Posterior vena cava (tissue), 2 donors: ENCODE measurements around the gene GFOD1. TPM values are rescaled to one million over a fixed set of nuclear protein-coding genes. Genes with fewer than 3 reads are reported as not detected.
"Not testable (repeated sequence)": the region's sequence is repeated elsewhere in the genome, so short reads cannot be mapped to it uniquely, and the experiment has no call there.

Experiments used
- DNase-seq: peaks from one replicate; pipeline ENCODE4 v3.0.0-alpha.2; 2020; ENCODE audit warnings: low spot score
- intact Hi-C, 2 donors: fragments of 100-400 bp; cut with DNase I; formaldehyde crosslinking; loops; one replicate each; pipeline versions ENCODE4 v1.14.1 to v1.14.2; 2022 to 2023
- total RNA-seq, 2 donors: library from RNA; stranded (reverse); fragmentation: NEBNext Ultra II Directional; extraction: Animal tissue kit (Norgen Biotek cat#: 25700); gene quantifications; one replicate each; pipeline ENCODE4 v1.2.1, GENCODE V29; 2021
- donor health status: DM: yes; HTN: yes; CAD: no.
- donor health status: DM: yes; HTN: yes; CAD: no.

Gene GFOD1
- total RNA-seq, 2 donors from 2014 or later = 16.8 to 20.4 TPM

DNA sequence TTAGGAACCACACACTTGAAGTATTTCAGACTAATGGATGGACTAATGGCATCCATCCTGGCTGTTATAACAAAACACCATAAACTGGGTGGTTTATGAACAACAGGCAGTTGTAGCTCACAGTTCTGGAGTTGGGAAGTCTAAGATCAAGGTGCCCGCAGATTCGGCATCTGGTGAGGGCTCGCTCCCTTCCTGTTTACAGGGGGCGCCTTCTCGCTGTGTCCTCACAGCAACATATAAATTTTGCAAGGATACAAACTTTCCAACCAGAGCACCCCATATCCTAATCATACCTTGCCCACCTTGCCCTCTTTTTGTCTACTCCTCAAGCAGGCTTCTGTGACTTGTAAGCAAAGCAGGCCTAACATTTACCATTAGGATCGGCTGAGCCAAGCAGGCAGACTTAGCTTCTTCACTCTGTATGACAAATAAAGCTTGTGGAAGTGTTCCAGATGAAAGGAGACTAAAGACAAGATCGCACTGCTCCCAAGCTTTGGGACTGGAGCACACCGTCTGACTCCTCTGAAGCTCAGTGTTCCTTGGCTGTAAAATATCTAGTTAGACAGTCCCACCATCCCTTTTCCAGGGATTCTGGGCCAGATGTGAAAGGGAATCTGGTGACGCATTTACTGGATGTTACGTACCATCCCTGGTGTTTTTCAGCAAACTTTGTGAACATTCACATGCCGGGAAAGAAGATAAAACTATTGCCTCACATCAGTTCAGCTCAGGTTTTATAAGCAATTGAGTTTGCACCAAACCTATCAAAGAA is 34.9 kb downstream of the GFOD1 start:
- intact Hi-C loops = loop anchor here in 1 of 2 donors (10.0 kb wide), 1 partner anchor 48 kb away; no protein-coding TSS in a partner anchor
- no peak for DNase-seq

DNA sequence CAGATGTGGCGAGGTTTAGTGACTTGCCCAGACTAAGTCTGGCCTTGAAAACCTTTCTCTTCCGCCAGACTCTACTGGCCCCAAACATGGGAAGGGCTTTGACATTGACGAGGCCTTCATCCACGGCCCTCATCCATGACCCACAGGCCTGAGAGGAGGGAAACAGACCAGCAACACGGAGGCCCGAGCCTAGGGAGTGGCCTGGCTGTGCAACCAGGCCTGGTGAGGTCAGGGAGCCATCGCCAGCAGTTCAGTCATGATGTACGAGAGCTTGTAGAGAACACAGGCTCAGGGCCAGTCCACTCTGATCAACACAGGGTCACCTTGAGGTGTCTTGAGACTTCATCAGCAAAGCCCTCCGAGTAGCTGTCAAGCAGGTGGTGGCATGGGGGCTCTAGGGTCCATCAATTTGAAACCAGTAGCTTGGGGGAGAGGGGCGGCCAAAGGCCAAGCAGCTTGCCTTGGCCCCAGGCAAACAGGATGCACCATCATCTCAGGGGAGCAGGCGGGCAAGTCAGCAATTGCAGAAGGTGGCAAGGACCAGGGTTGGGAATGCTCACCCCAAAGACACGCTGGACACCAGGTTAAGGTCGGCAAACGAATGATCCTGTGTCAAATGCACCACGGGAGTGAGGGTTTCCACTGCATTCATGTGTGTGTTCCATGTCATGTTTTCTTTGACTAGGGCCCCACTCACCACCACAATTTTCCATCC is 36.1 kb downstream of the GFOD1 start:
- intact Hi-C loops = loop anchor here (2.0 to 10.0 kb wide), 2 partner anchors 31 to 47 kb away; no protein-coding TSS in a partner anchor
- no peak for DNase-seq

DNA sequence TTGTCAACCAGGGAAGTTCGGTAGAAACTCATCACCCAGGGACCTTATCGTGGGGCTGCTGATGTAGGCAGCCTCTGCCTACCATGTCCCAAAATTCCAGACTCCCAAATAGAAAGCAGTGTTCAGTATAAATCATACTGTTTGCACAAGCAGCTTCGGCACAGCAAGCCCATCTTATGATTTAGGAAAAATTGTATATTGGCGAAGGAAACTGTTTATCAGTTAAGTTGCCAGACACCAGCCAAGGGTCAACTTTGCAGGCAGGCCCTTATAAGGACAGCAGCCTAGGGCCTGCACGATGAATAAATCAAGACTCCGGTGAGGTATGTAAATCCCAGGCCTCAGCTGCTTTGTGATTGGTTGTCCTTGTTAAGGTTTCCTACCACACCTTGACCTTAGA is 36.8 kb downstream of the GFOD1 start:
- intact Hi-C loops = loop anchor here (2.0 to 10.0 kb wide), 2 partner anchors 30 to 46 kb away; no protein-coding TSS in a partner anchor

DNA sequence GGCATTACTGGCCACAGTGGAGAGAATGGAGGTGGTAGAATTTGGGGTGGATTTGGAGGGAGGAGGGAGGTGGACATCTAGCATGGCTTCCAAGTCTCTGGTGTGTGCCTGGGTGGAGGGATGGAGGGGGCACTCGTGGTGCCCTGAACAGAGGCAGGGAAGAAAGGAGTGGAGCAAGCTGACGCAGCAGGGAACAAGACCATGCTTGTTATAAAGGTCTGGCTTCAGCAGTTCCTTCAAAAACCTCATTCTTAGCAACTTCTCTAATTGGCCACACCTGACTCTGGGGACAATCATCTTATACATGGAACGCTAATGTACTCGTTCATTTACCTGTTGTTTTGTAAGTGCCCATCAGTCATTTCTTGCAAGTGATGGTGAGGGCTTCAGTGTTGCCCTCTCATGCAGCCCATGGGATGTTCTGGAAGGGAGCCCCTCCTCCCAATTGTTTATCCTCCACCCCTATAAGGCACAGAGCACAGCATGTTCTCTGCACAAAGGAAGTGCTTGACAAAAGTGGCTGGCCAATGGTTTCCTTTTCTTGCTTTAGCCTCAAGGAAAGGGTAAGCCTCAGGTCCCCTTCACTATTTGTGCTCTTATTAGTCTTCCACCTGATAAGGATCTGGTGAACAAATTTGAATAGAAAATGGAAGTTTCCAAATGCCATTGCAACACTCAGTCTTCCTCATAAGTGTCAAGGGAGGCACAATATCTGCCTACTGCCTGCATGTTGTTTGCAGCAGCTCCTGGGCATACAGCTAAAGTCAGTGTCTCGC is 39.3 kb downstream of the GFOD1 start:
- intact Hi-C loops = no loop called here

More for the DNA sequence above, 36.8 kb downstream of the GFOD1 start:
- DNase-seq = no peak

DNA sequence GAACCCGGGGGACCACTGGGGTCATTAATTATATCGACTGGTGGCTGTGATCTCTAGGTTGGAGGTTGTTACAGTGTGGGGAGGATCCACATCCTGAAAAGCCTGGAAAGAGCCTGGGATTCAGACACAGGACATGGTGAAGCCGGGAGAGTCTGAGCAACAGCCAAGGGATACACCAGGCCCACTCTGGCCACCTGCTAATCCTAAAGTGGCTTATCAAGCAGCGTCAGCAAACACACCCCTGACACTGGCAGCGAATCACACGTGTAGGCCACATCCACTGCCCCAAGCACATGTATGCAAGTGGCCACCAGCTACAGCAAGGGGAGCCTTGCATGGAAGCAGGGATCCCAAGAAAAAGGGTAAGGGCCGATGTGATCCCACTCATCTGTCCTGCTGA is 41.0 kb downstream of the GFOD1 start:
- no peak for DNase-seq
- intact Hi-C loops = no loop called here

More for the DNA sequence above, 39.3 kb downstream of the GFOD1 start:
- DNase-seq = no peak

DNA sequence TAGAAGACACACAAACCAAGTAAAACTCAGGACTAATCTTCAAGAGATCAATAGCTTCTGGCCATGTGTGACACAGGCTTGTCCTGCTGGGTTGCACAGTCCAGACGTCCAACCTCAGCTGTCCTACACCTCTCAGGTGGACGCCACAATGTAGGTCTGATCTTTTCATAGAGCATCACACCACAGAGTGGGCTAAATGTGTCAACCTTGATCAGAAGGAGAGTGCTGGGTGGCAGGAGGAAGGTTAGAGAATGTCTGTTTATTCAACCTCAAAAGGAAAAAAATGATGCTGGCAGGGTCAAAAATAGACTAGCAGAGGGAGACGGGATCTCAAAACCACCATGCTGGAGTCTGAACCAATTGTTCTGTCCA is 41.7 kb downstream of the GFOD1 start:
- DNase-seq = no peak
- intact Hi-C loops = no loop called here

DNA sequence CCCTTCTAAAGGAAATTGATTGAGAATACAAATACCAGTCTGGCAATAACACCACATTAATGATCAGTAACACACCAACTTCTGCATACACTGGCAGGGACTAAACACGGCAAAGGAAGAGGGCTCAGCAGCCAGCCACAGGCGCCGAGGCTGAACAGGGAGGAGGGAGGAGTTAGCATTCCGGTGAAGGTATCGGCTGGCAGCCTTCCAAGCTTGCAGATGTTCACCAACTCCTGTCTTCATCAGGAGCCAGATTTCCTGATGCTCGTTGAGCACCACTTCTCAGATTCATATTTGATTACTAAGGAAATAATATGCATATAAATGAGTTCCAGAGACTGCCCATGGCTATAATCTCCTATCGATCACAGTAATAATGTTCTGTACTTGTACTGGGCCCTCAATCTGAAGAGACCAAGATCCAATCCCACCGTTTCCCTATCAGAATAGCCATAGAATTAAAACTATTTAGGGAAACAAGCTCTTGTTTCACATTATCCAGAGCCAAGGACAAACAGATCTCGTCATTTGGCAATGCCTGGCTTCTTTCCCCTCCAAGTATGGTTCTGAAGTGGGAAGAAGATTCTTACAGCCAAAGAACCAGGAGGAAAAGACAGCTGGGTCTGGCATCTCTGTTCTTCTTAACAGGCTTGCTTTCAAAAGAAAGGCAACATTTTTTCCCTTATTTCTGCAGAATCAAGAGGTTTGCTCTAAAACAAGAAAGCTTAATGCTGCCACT is 42.2 kb downstream of the GFOD1 start:
- intact Hi-C loops = no loop called here
- DNase-seq = no peak

DNA sequence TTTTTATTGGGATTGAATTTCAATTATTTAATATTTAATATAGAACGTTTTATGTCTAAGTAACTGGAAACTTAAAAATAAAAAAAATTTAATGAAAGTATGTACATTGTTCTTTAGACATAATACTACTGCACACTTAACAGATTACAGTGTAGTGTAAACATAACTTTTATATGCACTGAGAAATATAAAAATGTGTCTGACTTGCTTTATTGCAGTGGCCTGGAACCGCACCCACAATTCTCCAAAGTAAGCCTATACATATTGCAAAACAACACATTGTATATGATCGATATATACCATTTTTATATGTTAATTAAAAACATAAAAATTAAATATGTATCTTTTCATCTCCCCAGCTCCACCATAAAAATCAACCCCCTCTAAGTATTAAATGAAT is 42.8 kb downstream of the GFOD1 start:
- no peak for DNase-seq
- intact Hi-C loops = no loop called here

DNA sequence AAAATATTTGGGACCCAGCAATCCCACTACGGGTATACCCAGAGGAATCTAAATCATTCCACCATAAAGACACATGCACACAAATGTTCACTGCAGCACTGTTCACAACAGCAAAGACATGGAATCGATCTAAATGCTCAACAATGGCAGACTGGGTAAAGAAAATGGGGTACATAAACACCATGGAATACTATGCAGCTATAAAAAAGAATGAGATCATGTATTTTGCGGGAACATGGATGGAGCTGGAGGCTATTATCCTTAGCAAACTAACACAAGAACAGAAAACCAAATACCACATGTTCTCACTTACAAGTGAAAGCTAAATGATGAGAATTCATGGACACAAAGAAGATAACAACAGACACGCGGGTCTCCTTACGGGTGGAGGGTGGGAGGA is 43.4 kb downstream of the GFOD1 start:
- intact Hi-C loops, DNase-seq: not testable (repeated sequence)

DNA sequence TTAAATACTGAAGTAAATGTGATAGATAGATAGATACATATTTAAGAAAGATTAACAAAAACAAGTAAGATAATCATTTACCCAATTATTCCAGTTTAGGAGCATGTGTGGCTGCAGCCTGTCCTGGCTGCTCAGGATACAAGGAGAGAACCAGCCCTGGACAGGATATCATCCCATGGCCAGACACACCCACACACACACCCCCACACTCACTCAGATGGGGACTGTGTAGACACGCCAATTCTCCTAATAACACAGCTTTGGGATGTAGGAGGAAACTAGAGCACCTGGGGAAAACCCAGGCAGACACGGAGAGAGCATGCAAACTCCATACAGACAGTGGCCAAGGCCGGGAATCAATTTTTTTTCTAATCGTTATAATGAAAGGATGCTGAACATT is 45.6 kb downstream of the GFOD1 start:
- intact Hi-C loops = no loop called here
- no peak for DNase-seq

DNA sequence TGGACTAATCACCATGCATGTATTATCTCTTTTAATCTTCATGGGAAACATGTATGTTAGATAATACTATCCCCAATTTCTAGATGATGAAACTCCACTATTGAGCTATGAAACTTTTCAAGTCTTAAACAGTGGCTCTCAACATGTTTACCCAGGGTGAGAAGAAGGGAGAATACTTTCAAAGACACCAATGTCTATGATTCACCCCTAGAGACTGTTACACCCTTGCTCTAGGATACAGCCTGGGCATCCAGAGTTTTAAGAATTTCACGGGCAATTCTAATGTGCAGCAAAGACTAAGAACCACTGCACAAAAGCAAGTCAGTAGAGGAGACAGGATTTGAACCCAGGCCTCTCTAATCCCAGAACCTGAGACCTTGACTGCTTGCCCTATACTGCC is 47.8 kb downstream of the GFOD1 start:
- no peak for DNase-seq
- intact Hi-C loops = no loop called here

DNA sequence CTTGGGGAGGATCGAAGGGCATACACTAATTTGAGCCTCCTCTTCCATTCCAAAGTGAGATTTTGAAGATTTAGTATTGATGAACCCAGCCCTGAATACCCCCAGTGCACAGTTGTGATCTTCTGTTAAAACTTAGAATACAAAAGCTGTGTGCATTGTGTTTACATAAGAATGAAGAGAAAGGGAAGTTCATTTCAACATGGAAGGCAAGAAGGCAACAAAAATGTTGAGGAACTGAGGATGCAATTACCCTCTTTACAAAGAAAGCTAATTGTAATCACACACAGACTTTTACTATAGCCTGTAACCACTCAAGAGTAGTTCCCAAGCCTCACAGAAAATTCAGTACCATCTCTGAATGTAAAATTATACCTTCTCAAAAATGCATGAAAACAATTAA is 49.3 kb downstream of the GFOD1 start:
- DNase-seq = no peak
- intact Hi-C loops = no loop called here

DNA sequence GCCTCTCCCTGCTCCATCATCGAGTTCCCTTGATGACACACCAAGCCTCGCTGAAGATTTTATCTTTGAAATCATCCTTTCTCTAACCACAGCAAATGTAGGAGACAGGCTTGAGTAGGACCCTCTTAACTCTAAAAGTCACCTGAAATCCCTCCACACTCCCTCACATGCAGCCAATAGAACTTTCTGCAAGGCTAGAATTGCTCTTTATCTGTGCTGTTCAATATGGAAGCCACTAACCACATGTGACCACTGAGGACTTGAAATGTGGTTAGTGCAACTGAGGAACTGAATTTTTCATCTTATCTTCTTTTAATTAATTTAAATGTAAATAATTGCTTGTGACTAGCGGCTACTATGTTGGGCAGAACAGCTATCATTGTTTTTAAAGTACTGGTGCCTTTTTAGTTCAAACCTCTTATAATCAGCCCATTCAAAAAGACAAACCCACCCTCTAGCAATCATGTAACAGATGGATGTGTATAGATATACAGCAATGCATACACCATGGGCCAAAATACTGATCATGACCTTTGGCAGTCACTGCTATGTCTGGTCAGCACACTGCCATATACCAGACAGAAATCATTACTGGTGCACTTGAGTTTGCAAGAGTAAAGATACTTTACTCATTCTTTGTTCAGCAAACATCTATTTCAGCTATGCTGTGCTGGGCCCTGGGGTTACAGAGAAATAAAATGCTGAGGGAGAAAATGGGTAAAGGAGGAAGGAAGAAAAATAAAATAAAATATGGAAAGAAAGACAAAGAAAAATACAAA is 50.0 kb downstream of the GFOD1 start:
- DNase-seq = no peak
- intact Hi-C loops = no loop called here

DNA sequence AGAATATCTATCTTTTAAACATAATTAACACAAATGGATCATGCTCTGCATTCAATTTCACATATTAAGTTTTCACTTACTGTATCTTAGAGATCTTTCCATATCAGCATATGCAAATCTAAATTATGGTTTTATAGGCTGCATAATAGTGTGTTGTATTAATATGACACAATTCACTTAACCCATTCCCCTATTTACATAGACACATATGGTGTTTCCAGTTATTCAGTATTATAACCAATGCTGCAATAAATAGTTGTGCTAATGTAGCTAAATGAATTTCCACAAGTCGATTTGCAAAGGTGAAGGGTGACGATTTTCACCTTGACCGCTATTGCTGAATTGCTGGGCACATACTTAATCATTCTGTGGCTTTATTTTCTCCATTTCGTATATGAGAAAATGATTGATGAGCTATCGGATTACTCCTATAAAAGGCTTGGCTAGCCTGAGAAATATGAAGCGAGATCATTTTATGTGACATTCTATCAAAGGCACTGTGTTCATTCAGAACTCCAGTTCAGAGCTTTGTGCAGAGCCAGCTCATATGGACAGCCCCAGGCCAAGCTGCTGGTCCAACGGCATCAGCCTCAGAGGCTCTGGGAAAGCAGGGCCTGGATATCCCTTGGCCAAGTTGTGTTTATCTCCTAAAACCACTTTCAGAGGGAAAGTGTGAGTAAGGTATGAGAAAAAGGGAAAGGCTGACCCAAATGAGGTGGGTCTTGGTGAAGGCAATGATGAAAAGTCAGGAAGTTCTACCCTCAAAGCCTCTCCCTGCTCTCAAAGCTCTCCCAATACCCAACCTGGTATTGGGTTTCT is 50.8 kb downstream of the GFOD1 start:
- intact Hi-C loops = no loop called here
- DNase-seq = no peak

DNA sequence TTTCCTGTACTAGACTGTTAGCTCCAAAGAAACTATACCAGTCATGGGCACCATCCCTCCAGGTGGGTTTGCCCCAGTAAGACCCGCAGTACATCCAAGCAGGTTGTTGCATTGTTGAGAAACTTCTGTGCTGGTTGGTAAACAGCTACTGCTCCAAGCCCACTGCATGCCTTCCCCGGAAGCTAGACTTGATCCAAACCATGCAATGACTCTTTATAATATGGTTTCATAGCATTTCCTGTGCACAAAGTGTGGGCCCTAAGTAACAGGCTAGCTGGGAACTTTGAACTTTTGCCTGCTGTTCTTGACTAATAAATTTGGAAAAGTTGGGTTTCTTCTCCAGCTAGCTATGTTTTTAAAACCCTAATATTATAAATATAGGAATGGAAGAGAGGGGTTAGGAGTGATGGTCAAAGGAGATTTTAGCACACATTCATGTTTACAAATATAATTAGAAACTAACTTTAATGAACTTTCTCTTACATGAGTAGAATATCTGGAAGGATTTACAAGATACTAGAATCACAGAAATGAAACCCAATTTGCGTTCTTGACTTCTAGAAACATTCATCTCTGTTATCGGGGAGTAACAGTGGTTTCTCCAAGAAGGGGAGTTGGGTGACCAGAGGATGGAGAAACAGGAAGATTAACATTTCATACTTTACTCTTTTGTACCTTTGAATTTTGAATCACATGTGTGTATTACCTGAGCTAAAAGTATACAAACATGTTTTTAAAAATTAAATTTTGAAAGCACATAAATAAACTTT is 51.7 kb downstream of the GFOD1 start:
- intact Hi-C loops = no loop called here
- DNase-seq = no peak

DNA sequence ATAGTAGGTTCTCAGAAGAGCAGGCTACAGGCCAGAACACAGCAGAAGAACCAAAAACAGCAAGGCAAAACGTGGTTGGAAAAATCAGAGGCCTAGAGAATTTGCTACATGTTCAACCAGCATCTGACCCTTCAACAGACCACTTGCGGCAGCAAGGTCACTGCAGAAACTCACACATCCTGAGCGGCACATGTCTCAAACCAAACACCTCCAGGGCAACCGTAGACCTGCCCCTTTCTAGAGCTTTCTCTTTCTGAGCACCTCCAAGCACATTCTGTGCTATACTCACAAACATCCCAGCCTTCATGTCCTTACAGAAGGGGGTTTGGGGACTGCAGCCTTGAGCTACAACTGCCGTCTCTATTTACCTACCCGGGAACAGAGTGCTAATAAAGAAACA is 52.6 kb downstream of the GFOD1 start:
- intact Hi-C loops = no loop called here
- DNase-seq = no peak

DNA sequence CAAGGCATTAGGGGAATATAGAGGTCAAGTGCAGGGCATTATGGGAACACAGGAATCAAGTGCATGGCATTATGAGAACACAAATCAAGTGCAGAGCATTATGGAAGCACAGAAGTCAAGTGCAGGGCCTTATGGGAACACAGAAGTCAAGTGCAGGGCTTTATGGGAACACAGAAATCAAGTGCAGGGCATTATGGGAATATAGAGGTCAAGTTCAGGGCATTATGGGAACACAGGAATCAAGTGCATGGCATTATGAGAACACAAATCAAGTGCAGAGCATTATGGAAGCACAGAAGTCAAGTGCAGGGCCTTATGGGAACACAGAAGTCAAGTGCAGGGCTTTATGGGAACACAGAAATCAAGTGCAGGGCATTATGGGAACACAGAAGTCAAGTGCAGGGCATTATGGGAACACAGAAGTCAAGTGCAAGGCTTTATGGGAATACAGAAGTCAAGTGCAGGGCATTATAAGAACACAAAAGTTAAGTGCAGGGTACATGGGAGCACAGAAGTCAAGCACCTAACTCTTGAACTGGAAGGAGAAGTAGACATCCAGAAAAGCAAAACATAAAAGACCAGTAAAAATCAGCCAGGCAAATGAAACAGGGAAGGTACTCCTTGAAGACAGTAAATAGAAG is 53.1 kb downstream of the GFOD1 start:
- intact Hi-C loops, DNase-seq: not testable (repeated sequence)
